DLD1 (cell line): ENCODE results near the gene RELB.

Source experiments
- in situ Hi-C: cut with HindIII; loops from 2 replicates; pipeline ENCODE4 v1.10.0; 2017; ENCODE audit warnings: low sequenced_read_pairs

RELB gene

GRCh38 chr19:45078390-45079062, 77.3 kb downstream of the RELB start:
- in situ Hi-C loops: no loop called here

DNA sequence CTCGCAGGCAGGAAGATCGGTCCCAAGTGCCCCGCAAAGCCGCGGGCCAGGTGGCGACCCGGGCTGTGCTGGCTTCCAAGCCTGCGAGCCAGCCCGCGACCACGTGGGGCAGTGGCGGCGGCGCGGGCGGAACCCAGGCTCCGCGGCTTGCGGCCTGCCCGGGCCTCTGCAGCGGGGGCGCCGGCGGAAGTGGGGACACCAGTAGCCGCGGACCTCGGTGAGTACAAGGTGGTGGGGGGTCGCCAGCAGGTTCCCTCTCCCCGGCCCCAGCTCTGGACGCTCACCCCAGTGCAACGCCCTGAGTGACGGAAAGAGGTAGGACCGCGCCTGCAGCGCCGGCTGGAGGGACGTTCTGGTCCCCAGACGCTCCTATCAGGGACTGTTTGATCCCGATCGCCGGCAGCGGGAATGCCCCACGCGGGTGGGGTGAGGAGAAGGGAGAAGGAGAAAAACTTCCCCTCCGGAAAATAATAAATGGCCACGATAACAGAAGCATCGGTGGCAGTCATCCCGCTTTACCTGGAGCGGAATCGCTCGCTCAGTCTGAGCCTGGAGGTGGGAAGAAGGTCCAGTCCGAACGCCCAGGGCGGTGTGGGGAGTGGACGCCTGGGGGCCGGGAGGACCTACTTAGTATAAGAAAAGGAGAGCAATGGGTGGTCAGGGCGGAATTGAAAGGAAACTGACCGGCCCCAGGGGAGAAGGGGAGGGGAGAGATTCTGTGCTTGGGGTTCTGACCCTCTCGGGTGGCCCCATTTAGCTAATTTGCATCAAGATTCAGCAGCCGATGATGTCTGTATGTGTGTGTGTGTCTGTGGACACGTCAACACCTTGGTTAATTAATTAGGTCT, 78.0 kb downstream of the RELB start, which contains the start of gene GEMIN7:
Gene GEMIN7, plus strand, starts transcription at position 198 of the 848 bp plus-strand sequence. CDS start 10,855 bp downstream, outside the sequence.
- in situ Hi-C loops: no loop called here

DNA sequence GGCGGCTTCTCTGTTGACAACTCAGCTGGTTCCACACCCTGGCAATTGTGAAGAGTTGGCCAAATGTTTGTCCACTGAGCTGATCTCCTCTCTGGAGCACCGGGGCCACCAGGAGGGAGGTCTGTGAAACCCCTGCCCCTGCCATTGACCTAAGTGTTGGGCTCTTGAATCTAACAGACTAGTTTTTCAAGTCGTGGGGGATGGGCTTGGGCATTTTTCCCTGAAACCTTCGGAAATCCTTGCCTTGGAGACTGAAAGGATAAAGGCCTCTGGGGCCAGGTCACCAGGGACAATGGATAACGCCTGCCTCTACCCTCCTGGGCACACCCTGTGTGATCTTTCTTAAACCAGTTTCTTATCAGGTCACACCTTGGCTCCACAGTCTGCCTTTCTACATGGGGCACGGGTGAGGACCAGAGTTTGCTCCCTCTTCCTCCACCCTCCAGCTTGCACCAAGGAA, 78.7 kb downstream of the RELB start:
- in situ Hi-C loops: no loop called here

- in situ Hi-C loops: no loop called here
These were observed 80.9 kb downstream of the RELB start for GRCh38 chr19:45082170-45082569.

GRCh38 chr19:45086480-45086879, 85.2 kb downstream of the RELB start:
- in situ Hi-C loops: no loop called here

- in situ Hi-C loops: no loop called here
These were observed 86.3 kb downstream of the RELB start for GRCh38 chr19:45087531-45087930.
